GM19455 (cell line): ENCODE measurements around the gene ZNF521.

Source experiments
- ATAC-seq: cut with Tn5 transposase; IDR thresholded peaks from one replicate; pipeline ENCODE4 v1.9.1; 2021; ENCODE audit not compliant: unreplicated experiment

Gene ZNF521

DNA sequence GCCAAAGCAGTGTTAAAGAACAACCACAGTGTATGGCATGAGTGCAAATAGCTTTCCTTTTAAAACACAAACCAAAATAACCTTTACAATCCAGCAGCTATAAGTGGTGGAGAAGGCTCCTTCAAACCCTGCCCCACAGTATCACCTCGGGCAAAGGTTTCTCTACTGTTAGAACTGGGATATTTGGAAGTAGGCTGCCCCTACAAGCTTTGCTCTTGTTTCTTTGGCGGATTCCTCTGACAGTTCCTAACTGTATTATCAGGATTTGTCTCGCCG is 214.8 kb downstream of the ZNF521 start:
- no peak for ATAC-seq

GRCh38 chr18:25136416-25137196 is 215.4 kb downstream of the ZNF521 start:
- no peak for ATAC-seq

DNA sequence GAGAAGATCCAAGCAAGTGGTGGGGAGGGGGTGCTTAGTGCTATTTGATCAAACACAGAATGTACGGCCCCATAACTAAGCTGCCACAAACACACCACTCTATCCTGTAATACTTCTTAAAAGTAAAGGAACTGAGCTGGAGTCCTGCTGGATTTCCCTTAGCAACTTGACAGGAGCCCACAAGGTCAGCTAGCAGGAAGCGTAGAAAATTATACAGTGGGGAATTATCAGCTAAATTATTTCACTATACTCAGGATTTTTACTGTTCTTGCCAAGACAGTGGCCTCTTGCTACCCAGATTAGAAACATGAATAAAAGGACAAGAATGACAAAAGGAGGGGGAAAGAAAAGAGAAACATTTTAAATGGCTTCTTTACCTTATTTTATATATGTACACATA is 217.1 kb downstream of the ZNF521 start:
- no peak for ATAC-seq

DNA sequence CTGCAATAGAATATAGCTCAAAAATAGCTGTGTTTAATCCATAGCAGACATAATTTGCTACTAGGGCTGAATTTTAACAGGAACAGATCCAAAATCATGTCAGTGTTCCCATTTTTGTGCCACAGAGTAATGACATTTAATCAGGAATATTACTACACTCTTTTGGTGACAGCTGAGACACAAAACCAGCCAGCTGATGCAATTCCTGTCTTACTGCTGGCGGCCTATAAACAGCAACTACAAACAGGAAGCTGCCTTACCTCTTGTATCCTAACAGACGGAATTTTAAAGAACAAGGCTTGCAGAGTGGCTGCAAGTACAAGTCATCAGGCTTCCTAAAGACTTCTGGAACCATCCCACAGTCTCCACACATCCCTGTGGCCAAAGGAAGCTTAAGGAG is 218.1 kb downstream of the ZNF521 start:
- no peak for ATAC-seq

GRCh38 chr18:25132786-25133496 is 219.0 kb downstream of the ZNF521 start:
- ATAC-seq = no peak

GRCh38 chr18:25126751-25127150 is 225.2 kb downstream of the ZNF521 start:
- no peak for ATAC-seq

GRCh38 chr18:25125680-25126079 is 226.3 kb downstream of the ZNF521 start:
- ATAC-seq = no peak

GRCh38 chr18:25123438-25124232 is 228.3 kb downstream of the ZNF521 start:
- no peak for ATAC-seq

DNA sequence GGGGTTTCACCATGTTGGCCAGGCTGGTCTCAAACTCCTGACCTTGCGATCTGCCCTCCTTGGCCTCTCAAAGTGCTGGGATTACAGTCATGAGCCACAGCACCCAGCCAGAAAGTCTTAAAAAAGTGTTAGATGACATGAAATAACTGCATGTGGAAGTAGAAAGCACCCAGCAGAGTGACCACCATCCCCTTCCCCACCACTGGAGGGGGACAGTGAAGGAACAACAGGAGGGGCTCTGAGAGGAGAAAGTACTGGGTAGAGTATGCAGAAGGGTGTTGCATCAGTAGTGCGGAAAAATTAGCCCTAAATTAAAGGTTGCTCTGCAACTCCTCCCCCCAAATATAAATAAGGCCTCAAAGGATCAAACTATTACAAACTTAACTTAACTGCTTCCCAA is 230.5 kb downstream of the ZNF521 start:
- ATAC-seq = no peak

DNA sequence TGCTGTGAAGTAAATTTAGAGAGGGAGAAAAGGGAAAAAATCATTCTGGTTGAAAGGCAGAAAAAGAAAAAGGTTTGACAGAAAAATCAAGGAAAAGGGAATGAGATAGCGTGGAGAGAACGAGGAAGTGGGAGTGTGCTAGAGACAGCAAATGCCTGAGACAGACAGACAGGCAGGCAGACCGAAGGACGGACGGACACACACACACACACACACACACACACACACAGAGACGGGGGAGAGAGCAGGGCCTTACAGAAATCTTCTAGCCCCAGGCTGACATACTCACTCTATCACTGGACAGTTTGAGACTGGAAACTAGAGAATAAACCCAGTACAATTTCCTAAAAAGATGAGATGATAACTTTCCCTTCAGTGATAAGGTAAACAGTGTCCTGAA is 238.4 kb downstream of the ZNF521 start:
- no peak for ATAC-seq

DNA sequence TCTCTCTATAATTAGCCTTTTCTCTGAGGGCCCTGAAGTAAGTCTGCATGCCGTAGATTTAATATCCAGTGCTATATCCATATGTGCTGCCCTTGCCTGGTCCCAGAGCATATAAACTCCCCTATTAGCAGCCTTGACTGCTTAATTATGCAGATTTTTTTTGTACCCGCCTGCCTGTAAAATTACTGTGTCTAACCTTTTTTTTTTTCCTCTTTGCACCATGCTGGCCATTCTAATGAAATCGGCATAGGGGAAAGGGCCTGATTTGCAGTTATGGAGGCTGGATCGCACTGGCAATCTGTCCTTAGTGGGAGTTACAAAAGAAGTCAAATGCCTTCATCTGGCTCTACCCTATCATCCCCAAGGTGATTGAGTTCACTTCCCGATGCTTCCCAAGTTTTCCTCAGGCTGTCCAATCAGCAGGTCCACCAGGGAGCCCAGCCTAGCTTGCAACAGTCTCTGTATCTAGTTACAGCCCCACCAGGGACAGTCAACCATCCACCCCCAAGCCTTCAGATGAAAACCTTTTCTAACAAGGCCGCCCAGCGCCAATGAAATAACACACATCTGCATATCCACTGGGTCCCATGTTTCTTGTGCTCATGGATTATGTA is 239.0 kb downstream of the ZNF521 start:
- ATAC-seq = no peak

DNA sequence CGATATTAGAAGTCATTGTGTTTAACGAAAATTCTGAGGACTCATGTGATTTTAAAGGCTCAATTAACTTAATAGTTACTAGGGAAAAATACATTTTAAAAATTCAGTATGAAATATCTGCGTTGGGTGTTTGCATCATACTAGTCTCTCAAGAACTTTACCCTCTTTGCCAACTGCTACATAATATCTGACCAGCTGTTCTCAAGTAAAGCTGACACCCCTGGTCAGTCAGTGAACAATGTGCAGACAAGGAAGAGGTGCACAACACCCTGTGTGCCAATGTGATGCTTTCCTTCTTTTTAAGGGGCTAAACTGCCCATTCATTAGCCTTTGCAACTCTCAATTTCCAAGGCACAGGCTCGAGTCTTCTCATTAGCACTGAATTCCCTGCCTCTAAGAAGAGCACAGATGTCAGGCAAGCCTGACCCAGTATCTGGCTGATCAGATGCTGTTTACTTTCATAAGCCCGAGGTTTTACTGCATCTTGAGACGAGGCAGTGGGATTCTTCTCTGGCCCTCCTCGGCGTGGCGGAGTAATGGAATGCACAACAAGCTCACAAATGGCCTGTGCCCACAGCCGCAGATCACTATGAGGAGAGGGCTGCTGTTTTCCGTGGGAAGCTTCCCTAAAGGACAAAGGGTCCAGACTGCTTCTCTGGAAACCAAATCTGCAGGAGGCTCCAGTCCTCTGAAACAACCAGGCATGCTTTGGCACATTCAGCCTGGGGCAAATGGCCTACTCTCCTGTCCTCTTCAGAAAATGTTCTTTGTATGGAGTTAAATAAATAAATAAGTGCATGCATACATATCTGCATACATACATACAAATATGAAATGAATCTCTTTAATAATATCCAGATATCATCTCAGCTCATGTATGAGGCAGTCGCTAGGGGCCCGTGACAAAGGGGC is 240.3 kb downstream of the ZNF521 start:
- ATAC-seq = no peak

GRCh38 chr18:25109484-25109883 is 242.5 kb downstream of the ZNF521 start:
- no peak for ATAC-seq

- no peak for ATAC-seq
These were observed 248.4 kb downstream of the ZNF521 start for GRCh38 chr18:25103468-25104155.

GRCh38 chr18:25102662-25103061 is 249.3 kb downstream of the ZNF521 start:
- no peak for ATAC-seq

GRCh38 chr18:25100418-25100817 is 251.5 kb downstream of the ZNF521 start:
- ATAC-seq = no peak

DNA sequence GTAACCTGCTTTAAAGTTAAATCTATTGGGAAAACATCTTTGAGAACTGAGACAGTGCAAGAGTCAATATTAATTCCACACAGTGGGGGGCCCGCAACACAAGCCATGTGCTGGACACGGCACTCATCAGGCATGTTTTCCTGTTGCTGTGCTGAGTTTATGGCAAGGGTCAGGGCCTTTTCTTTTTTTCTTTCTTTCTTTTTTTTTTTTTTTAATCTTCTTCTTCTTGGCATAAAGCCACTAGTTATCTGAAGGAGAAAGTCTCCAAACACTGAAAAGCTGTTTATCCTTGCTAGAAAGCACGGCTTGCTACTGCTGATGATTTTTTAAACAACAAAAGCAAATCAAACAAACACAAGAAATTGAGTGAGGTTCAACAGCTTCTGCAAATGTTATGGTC is 252.1 kb downstream of the ZNF521 start:
- no peak for ATAC-seq

GRCh38 chr18:25097569-25098056 is 254.4 kb downstream of the ZNF521 start:
- no peak for ATAC-seq

DNA sequence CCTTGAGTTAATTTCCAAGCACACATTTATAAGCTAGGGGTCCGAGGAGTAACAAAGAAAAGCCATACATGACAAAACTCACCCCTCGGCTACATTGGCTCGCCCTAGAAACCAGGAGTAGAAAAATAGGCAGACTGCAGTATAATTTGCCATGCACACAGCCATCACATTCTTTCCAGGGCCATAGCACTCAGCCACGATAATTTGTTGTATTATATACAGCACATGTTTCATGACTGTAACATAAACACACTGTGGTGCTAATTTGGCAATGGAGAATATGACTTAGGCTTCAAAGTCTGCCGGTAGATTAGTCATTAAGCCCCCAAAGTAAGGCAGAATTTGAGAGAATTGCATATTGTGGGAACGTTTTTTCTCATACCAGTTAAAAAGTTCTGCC is 254.9 kb downstream of the ZNF521 start:
- ATAC-seq = no peak

GRCh38 chr18:25093141-25093540 is 258.8 kb downstream of the ZNF521 start:
- ATAC-seq = no peak
